Measurements from ENCODE around the gene SZRD1.

SZRD1 gene

GRCh38 chr1:16366722-16367257 is at the start of gene SZRD1:
TSS of gene SZRD1 (plus strand) at chr1:16367242. CDS start at chr1:16367258, 16 bp downstream.
- H3K27ac ChIP-seq = peak within 1 kb of the TSS; percentile 90
- no peaks in the 10 kb centered on the region for H3K27me3 ChIP-seq
- peak; percentile 6 for TF ChIP-seq CTCF (IDR thresholded peaks at IDR 0.05)
- H3K9me3 ChIP-seq = no peaks in the 10 kb centered on the region
- H3K36me3 ChIP-seq = no peaks in the 10 kb centered on the region
- peaks cover 53 to 65% of the 10 kb centered on the region in 2 experiments for H3K4me1 ChIP-seq (ENCODE audit: control insufficient read depth in 1 of 2, insufficient read depth in 1 of 2, low read depth in 1 of 2, low read length in 1 of 2)
- peak within 1 kb of the TSS; percentile 80 to 88 for H3K4me3 ChIP-seq (ENCODE audit: low read depth in 1 of 2, low read length in 1 of 2)

- Histone ChIP-seq H3K9me3 (no peaks in the 10 kb centered on the region), H3K4me1 (ENCODE audit: control insufficient read depth in 1 of 2, insufficient read depth in 1 of 2, low read depth in 1 of 2, low read length in 1 of 2) (peaks cover 11 to 16% of the 10 kb centered on the region in 2 experiments), H3K27ac (peak overlapping the region; percentile 55), H3K36me3 (peaks cover 21% of the 10 kb centered on the region), H3K4me3 (ENCODE audit: low read depth in 1 of 2, low read length in 1 of 2) (no peak overlapping the region), H3K27me3 (no peaks in the 10 kb centered on the region)
- TF ChIP-seq CTCF (IDR thresholded peaks at IDR 0.05) = no peak
These were observed 48.5 kb upstream of the SZRD1 start for GRCh38 chr1:16318555-16318954.

- Histone ChIP-seq H3K27ac (no peak overlapping the region), H3K4me3 (ENCODE audit: low read depth in 1 of 2, low read length in 1 of 2) (no peak overlapping the region), H3K4me1 (ENCODE audit: control insufficient read depth in 1 of 2, insufficient read depth in 1 of 2, low read depth in 1 of 2, low read length in 1 of 2) (peaks cover 11 to 16% of the 10 kb centered on the region in 2 experiments), H3K9me3 (no peaks in the 10 kb centered on the region), H3K27me3 (no peaks in the 10 kb centered on the region), H3K36me3 (peaks cover 7% of the 10 kb centered on the region)
- TF ChIP-seq CTCF (IDR thresholded peaks at IDR 0.05) = no peak
These were observed 45.7 kb upstream of the SZRD1 start for GRCh38 chr1:16321176-16321867.

- TF ChIP-seq CTCF (IDR thresholded peaks at IDR 0.05) = no peak
These were observed 42.6 kb upstream of the SZRD1 start for GRCh38 chr1:16324456-16324890.

GRCh38 chr1:16326833-16327404 is 40.1 kb upstream of the SZRD1 start:
- Histone ChIP-seq H3K36me3 (peaks cover 8% of the 10 kb centered on the region), H3K27me3 (no peaks in the 10 kb centered on the region), H3K27ac (no peak overlapping the region), H3K9me3 (no peaks in the 10 kb centered on the region), H3K4me3 (ENCODE audit: low read depth in 1 of 2, low read length in 1 of 2) (no peak overlapping the region), H3K4me1 (ENCODE audit: control insufficient read depth in 1 of 2, insufficient read depth in 1 of 2, low read depth in 1 of 2, low read length in 1 of 2) (no peaks in the 10 kb centered on the region)
- TF ChIP-seq CTCF (IDR thresholded peaks at IDR 0.05) = no peak

More at GRCh38 chr1:16324456-16324890, 42.6 kb upstream of the SZRD1 start:
- H3K36me3 ChIP-seq = peaks cover 8% of the 10 kb centered on the region
- no peaks in the 10 kb centered on the region for H3K9me3 ChIP-seq
- no peaks in the 10 kb centered on the region for H3K27me3 ChIP-seq
- no peak overlapping the region for H3K4me3 ChIP-seq (ENCODE audit: low read depth in 1 of 2, low read length in 1 of 2)
- no peak overlapping the region for H3K27ac ChIP-seq
- peaks cover 0 to under 1% of the 10 kb centered on the region in 2 experiments for H3K4me1 ChIP-seq (ENCODE audit: control insufficient read depth in 1 of 2, insufficient read depth in 1 of 2, low read depth in 1 of 2, low read length in 1 of 2)
